Left colon (tissue), 2 donors: ENCODE results near the gene HMOX2. TPM values are rescaled to one million over a fixed set of nuclear protein-coding genes. Genes with fewer than 3 reads are reported as not detected.

Experiments used
- ATAC-seq: fragments of 200-7000 bp; cut with Tn5 transposase; one replicate; pipeline ENCODE4 v1.9.1; 2020; ENCODE audit warnings: mild to moderate bottlenecking, moderate library complexity
- DNase-seq, 2 donors: peaks; one replicate each; pipeline ENCODE4 v3.0.0-alpha.2; 2020
- intact Hi-C, 2 donors: fragments of 100-400 bp; cut with DNase I in 1 of 2; cut with micrococcal nuclease in 1 of 2; formaldehyde crosslinking; loops; one replicate each; pipeline versions ENCODE4 v1.11.2 to v1.14.0; 2022; cut with DNase I, micrococcal nuclease
- total RNA-seq, 2 donors: library from RNA; stranded (reverse); fragmentation: NEBNext Ultra II Directional; extraction: Animal tissue kit (Norgen Biotek cat#: 25700); gene quantifications; one replicate each; pipeline ENCODE4 v1.2.1, GENCODE V29; 2021
- donor health status: DM: no; HTN: no; CAD: no.
- donor health status: DM: yes; HTN: yes; CAD: no.

Gene HMOX2
- total RNA-seq, 2 donors from 2014 or later: 61.2 to 65.2 TPM

DNA sequence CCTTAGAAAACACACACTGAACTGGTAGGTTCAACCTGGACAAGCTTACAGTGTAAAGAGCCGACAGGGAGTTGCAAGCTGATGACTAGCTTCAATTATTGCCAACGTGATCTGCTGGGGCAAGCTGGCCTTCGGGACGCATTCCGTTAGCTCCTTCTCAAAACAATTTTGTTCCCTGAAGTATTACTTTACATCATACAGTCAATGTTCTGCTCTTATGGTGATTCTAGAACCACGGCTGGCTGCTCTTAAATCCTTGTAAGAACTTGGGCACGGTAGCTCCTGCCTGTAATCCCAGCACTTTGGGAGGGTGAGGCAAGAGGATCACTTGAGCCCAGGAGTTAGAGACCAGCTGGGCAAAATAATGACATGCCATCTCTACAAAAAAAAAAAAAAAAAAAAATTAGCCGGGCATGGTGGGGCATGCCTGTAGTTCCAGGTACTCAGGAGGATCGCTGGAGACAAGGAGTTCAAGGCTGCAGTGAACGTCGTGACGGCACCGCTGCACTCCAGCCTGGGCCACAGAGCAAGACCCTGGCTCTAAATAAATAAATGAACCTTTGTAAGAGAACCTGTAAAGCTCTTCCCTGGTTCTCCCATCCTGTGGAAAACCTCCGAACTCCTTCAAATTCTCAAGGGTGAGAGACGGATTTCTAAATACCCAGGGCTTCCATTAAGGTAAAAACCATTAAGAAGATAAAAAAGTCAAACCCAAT, 60.4 kb downstream of the HMOX2 start:
- intact Hi-C loops: no loop called here
- DNase-seq: no peak
- no peak for ATAC-seq

DNA sequence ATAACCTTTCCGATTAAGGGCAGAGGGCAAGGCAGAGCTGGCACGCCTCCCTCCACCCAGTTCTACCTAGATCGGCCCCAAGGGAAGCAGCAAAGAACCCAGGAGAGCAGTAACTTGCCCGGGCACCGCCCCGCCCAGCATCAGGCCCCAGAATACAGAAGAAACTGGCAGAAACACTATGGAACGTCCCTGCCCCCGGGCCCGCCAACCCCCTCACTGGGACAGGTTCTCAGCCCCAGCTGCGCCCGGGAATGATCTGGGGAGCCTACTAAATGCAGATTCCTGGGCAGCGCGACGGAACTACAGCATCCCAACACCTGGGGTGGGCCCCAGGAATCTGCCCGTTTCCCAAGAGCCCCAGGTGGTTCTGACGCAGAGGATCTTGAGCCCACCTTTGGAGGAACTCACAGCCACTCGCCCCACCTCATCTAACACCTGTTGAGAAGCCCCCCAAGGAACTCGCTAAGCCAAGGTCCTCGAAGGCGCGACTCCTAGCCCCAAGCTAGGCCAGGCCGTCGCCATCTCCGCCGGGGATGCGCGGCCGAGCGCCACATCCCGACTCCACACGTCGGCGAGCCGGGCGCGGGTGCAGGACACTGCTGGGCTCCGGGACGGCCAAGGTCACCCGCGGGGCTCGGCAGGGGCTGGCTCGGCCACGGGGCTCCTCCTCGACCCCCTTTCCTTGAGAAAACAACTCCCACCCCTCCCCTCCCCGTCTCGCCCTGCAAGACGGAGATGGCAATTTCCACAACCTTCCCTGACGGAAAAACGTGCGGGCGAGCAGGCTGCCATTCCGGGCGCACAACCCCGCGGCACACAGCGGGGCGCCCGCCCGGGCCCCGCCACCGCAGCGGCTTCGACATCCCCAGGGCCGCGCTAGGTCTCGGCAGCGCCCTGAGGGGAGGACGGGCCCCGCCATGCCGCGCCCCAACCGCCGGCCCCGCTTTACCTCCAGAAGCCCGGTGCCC, 61.5 kb downstream of the HMOX2 start:
- peak; percentile 57 for ATAC-seq
- DNase-seq: peak in 1 of 2 donors; percentile 27
- intact Hi-C loops: no loop called here

DNA sequence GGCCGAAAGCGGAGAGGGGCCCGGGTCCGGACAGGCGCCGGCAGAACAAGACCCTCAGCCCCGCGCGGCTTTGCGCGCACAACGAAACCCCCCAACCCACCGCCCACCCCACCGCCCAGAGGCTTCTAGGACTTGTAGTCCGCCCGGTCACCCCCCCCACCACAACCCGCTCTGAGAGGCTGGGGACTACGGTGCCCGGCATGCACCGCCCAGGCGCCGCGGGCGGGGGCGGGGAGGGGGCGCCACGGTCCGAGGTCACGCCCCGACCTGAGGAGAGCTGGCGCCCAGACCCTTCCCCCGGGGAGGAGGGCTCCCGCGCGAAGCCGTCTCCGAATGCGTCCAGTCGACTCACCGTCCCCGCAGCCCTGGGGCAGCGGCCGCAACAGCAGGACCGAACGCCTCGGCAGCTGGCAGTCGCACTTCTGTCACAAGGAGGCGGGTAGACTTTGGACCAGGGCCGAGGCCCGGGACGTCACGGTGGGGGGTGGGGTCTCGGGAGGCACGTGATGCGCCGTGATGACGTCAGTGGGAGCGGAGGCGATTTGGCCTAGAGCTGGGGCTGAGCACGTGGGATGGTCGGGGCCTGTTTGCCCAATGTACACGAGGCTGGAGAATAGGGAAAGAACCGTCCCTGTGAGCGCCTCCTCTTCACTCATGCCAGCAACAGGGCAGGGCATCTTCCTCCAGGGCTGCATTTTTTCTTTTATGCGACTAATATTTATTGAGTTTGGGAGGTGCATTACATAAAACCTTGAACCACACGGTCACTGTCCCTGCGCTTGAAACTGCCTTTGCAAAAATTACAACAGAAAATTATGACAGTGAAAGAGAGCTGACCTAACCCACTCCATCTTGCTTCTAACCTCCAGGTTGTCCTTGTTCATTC, 62.4 kb downstream of the HMOX2 start, which contains the start of gene CDIP1:
CDIP1 (minus strand) TSS at position 424 of the 886 bp plus-strand sequence. CDS start 24,643 bp downstream, outside the sequence.
- ATAC-seq: peak; percentile 94
- intact Hi-C loops: no loop called here

GRCh38 chr16:4539716-4540284, 63.6 kb downstream of the HMOX2 start:
- intact Hi-C loops: no loop called here
- ATAC-seq (no peak), DNase-seq (no peak)

More for the DNA sequence above, 62.4 kb downstream of the HMOX2 start, which contains the start of gene CDIP1:
- DNase-seq: peak; percentile 97 to 98

DNA sequence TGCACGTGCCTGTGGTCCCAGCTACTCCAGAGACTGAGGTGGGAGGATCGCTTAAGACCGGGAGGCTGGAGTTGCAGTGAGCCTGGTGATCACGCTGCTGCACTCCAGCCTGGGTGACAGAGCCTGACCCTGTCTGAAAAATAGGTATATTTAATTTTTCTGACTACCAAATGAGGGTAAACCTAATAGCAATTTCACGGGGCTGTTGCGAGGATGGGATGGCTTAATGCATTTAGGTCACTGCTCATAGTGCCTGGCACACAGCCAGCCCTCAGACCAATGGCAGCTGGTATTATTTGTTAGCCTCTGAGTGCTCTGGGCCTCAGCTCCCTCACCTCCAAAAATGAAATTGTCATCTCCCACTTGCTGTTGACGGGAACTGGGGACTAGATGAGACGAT, 68.3 kb downstream of the HMOX2 start:
- DNase-seq: no peak
- no peak for ATAC-seq
- intact Hi-C loops: no loop called here

- ATAC-seq (peak; percentile 24), DNase-seq (no peak)
- intact Hi-C loops: loop anchor here in 1 of 2 donors (5.0 kb wide), 1 partner anchor 41 kb away; no protein-coding TSS in a partner anchor
Measured at GRCh38 chr16:4548124-4548523, 71.9 kb downstream of the HMOX2 start.

GRCh38 chr16:4550591-4550990, 74.4 kb downstream of the HMOX2 start:
- DNase-seq: no peak
- no peak for ATAC-seq
- intact Hi-C loops: no loop called here

GRCh38 chr16:4552541-4552940, 76.3 kb downstream of the HMOX2 start:
- no peak for ATAC-seq
- intact Hi-C loops: no loop called here

DNA sequence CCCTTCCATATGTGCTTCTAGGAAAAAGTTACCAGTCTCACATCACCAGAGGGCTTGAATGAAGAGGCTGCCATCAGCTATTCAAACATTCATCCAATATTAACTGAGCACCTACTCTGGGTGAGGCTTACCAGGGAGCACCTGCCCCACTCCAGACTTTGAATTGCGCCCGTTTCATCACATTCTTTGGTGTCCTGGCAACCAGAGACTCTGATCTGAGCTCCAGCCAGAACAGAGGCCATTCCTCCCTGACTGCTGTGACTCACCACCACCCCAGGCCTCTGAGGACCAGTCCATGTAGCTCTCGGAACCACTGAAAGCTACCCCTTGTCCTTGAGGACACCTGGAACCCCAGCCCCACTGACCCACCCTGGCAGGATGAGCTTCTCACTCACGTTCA, 79.9 kb downstream of the HMOX2 start, which contains the start of gene C16orf96:
C16orf96 (plus strand) TSS at position 229 of the 400 bp plus-strand sequence; CDS start at position 379, 150 bp downstream.
- intact Hi-C loops: no loop called here
- DNase-seq: no peak
- no peak for ATAC-seq

More at GRCh38 chr16:4552541-4552940, 76.3 kb downstream of the HMOX2 start:
- DNase-seq: no peak

GRCh38 chr16:4556580-4556979, 80.4 kb downstream of the HMOX2 start:
- DNase-seq: no peak
- intact Hi-C loops: no loop called here

DNA sequence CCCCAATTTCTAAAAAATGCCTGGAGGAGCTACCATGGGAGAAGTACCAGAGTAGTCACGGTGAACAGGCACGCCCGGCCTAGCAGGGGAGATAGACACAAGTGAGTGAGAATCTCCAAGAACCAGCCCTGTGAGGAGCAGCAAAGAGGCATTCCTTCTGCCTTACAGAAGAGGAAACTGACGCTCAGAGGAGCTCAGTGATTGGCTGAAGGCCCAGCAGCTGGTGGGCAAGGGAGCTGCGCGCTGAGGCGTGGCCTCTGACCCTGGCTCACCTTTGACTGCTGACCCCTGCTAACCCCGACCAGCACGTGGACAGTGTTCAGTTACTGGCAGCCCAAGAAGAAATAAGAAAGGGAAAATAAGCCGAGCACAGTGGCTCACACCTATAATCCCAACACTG, 81.8 kb downstream of the HMOX2 start:
- intact Hi-C loops: no loop called here
- ATAC-seq: no peak
- no peak for DNase-seq

More at GRCh38 chr16:4556580-4556979, 80.4 kb downstream of the HMOX2 start:
- ATAC-seq: no peak

Other genes with a start within 250 kb of the HMOX2 start
- gene SRL, start 234.3 kb upstream of the HMOX2 start, total RNA-seq: under 1 TPM; 0.46 to 0.50 TPM
- 1 to 10 TPM; 8.5 to 9.4 TPM for gene TFAP4, start 203.4 kb upstream of the HMOX2 start, total RNA-seq
- gene GLIS2, start 160.3 kb upstream of the HMOX2 start, total RNA-seq: 1 to 10 TPM; 1.6 to 3.6 TPM
- gene PAM16, start 125.1 kb upstream of the HMOX2 start, total RNA-seq: 10 to 100 TPM; 26.9 to 31.8 TPM
- gene VASN, start 104.5 kb upstream of the HMOX2 start, total RNA-seq: 1 to 10 TPM; 2.2 to 4.8 TPM
- 10 to 100 TPM; 43.9 to 48.0 TPM for gene CORO7, start 59.8 kb upstream of the HMOX2 start, total RNA-seq
- gene DNAJA3, start 50.5 kb upstream of the HMOX2 start, total RNA-seq: 10 to 100 TPM; 43.6 to 56.7 TPM
- 10 to 100 TPM; 36.9 to 39.6 TPM for gene NMRAL1, start 1.8 kb upstream of the HMOX2 start, total RNA-seq
- gene CDIP1, start 62.4 kb downstream of the HMOX2 start, total RNA-seq: 10 to 100 TPM; 17.1 to 26.8 TPM
- under 1 TPM in 1 of 2 donors, not detected in 1; 0.11 TPM for gene C16orf96, start 79.9 kb downstream of the HMOX2 start, total RNA-seq
- 10 to 100 TPM; 17.1 to 19.6 TPM for gene UBALD1, start 138.5 kb downstream of the HMOX2 start, total RNA-seq
- 10 to 100 TPM; 71.9 to 84.6 TPM for gene MGRN1, start 148.4 kb downstream of the HMOX2 start, total RNA-seq
- gene NUDT16L1, start 217.2 kb downstream of the HMOX2 start, total RNA-seq: 10 to 100 TPM; 43.0 to 43.8 TPM